NCI-H69 (cell line): Measurements from ENCODE around the gene KLK14.

Experiments
- DNase-seq: peaks from one replicate; lab custom pipeline; 2025; lab: John Stamatoyannopoulos, UW

Gene KLK14

GRCh38 chr19:51086153-51086850 lies 3.6 kb upstream of the KLK14 start:
- peak; percentile 45 for DNase-seq

- no peak for DNase-seq
These were observed 1.8 kb upstream of the KLK14 start for GRCh38 chr19:51084505-51084904.

- DNase-seq, result no peak
These were observed 1.1 kb upstream of the KLK14 start for GRCh38 chr19:51083783-51084182.

GRCh38 chr19:51083181-51083580 lies 494 bp upstream of the KLK14 start:
- DNase-seq, result no peak

GRCh38 chr19:51081476-51081875 lies 1.2 kb downstream of the KLK14 start:
- no peak for DNase-seq

GRCh38 chr19:51079481-51080110 lies 3.1 kb downstream of the KLK14 start:
- DNase-seq, result no peak

GRCh38 chr19:51078731-51079130 lies 4.0 kb downstream of the KLK14 start:
- no peak for DNase-seq

- no peak for DNase-seq
These were observed 4.6 kb downstream of the KLK14 start for GRCh38 chr19:51078104-51078503.

- DNase-seq, result no peak
These were observed 6.0 kb downstream of the KLK14 start for GRCh38 chr19:51076631-51077213.

GRCh38 chr19:51075998-51076397 lies 6.7 kb downstream of the KLK14 start:
- DNase-seq, result no peak

GRCh38 chr19:51071095-51071405 lies 11.6 kb downstream of the KLK14 start:
- DNase-seq, result peak; percentile 76

GRCh38 chr19:51070334-51071094 lies 12.2 kb downstream of the KLK14 start:
- DNase-seq, result peak; percentile 17

- no peak for DNase-seq
These were observed 16.1 kb downstream of the KLK14 start for GRCh38 chr19:51066393-51067186.

GRCh38 chr19:51065221-51065960 lies 17.3 kb downstream of the KLK14 start:
- DNase-seq, result no peak

GRCh38 chr19:51064534-51065220 lies 18.0 kb downstream of the KLK14 start, which contains the start of gene KLK13:
Gene KLK13, minus strand, starts transcription at chr19:51065092. Its CDS starts 25 bp downstream, at chr19:51065067.
- no peak for DNase-seq

- DNase-seq, result no peak
These were observed 19.0 kb downstream of the KLK14 start for GRCh38 chr19:51063664-51064063.

- no peak for DNase-seq
These were observed 21.7 kb downstream of the KLK14 start for GRCh38 chr19:51060973-51061372.

- DNase-seq, result no peak
These were observed 22.4 kb downstream of the KLK14 start for GRCh38 chr19:51060336-51060735.

GRCh38 chr19:51059715-51060114 lies 23.0 kb downstream of the KLK14 start:
- DNase-seq, result no peak

- no peak for DNase-seq
These were observed 26.8 kb downstream of the KLK14 start for GRCh38 chr19:51055866-51056265.

- DNase-seq, result no peak
These were observed 35.7 kb downstream of the KLK14 start for GRCh38 chr19:51047031-51047335.
